HCT116 (cell line): ENCODE measurements around the gene GPANK1. TPM values are rescaled to one million over a fixed set of nuclear protein-coding genes. Genes with fewer than 3 reads are reported as not detected.

Experiments
- ATAC-seq: fragments of 200-7000 bp; cut with Tn5 transposase; 2 replicates; pipeline ENCODE4 v1.9.1; 2020; ENCODE audit warnings: mild to moderate bottlenecking, moderate library complexity
- BruUV-seq: library from RNA; stranded (reverse); fragments of 400-500 nt; replicated peaks from 2 replicates; lab custom pipeline; 2021; lab: Mats Ljungman, UMichigan
- CTCF ChIA-PET: fragments of 300-600 bp; sonication (Branson Sonifier 250); formaldehyde crosslinking; loops from one replicate; lab custom pipeline; 2021; ENCODE audit warnings: antibody characterized with exemption; lab: Charles Lee
- POLR2A ChIA-PET: fragments of 300-600, 350-600 bp; sonication (Branson Sonifier 250); formaldehyde crosslinking; loops from one replicate; lab custom pipeline; 2021; ENCODE audit warnings: antibody characterized with exemption; lab: Charles Lee
- RAD21 ChIA-PET, 2 experiments: fragments of 300-600 bp; sonication (Branson Sonifier 250); formaldehyde crosslinking; loops; one replicate each; lab custom pipeline; 2023; ENCODE audit warnings: low total read pairs in 2 of 2; ENCODE audit not compliant: uncharacterized antibody in 2 of 2, unreplicated experiment in 2 of 2, low non-redundant PET in 1 of 2; lab: Charles Lee
- DNase-seq: peaks from one replicate; pipeline ENCODE4 v3.0.0-alpha.2; 2010; ENCODE audit warnings: low read depth, low spot score
- H2AFZ ChIP-seq: fragments of 200-600 bp; shearing (Covaris generic), sonication (generic); 2 replicates; pipeline ENCODE4 v1.6.1; 2017; ENCODE audit warnings: low read depth, mixed run types, mixed read lengths, antibody characterized with exemption, low read length; ENCODE audit not compliant: poor library complexity, severe bottlenecking
- H3K27ac ChIP-seq: 2 replicates; pipeline ENCODE4 v1.5.1; 2012; ENCODE audit warnings: low read depth, low read length
- H3K27me3 ChIP-seq: fragments of 200-600 bp; sonication (generic); 2 replicates; pipeline ENCODE4 v1.6.1; 2016; ENCODE audit warnings: mixed run types, low read length, mixed read lengths; ENCODE audit not compliant: insufficient read depth
- H3K36me3 ChIP-seq, 2 experiments: fragments of 200-500 bp in 1 of 2; fragments of 200-600 bp in 1 of 2; sonication (Bioruptor generic) in 1 of 2; sonication (generic) in 1 of 2; 2 replicates each; pipeline versions ENCODE4 v1.5.1 to v1.6.1; 2014 to 2016; ENCODE audit warnings: low read length in 2 of 2, inconsistent platforms in 1 of 2, mixed read lengths in 1 of 2, mixed run types in 1 of 2; ENCODE audit not compliant: insufficient read depth in 2 of 2, control insufficient read depth in 1 of 2
- H3K4me1 ChIP-seq, 2 experiments: fragments of 200-600 bp in 1 of 2; sonication (generic) in 1 of 2; 2 replicates each; pipeline versions ENCODE4 v1.5.1 to v1.6.1; 2012 to 2017; ENCODE audit warnings: low read length in 2 of 2, inconsistent platforms in 1 of 2, mild to moderate bottlenecking in 1 of 2, mixed read lengths in 1 of 2, mixed run types in 1 of 2, moderate library complexity in 1 of 2; ENCODE audit not compliant: insufficient read depth in 2 of 2, control insufficient read depth in 1 of 2
- H3K4me2 ChIP-seq: fragments of 200-600 bp; sonication (generic); 2 replicates; pipeline ENCODE4 v1.6.1; 2017; ENCODE audit warnings: mixed run types, low read length, mixed read lengths
- H3K4me3 ChIP-seq, 2 experiments: fragments of 200-600 bp in 1 of 2; sonication (generic) in 1 of 2; replicated peaks in 1 of 2; 2 replicates each; pipeline ENCODE4 v1.5.1; 2011 to 2016; ENCODE audit warnings: low read length in 2 of 2, control low read depth in 1 of 2, low read depth in 1 of 2, mild to moderate bottlenecking in 1 of 2, mixed read lengths in 1 of 2, mixed run types in 1 of 2
- H3K79me2 ChIP-seq: fragments of 200-600 bp; sonication (generic); 2 replicates; pipeline ENCODE4 v1.6.1; 2017; ENCODE audit warnings: mild to moderate bottlenecking, mixed run types, low read length, moderate library complexity, mixed read lengths; ENCODE audit not compliant: insufficient read depth
- H3K9ac ChIP-seq: fragments of 200-600 bp; sonication (generic); 2 replicates; pipeline ENCODE4 v1.6.1; 2016; ENCODE audit warnings: low read length, mixed read lengths
- H3K9me2 ChIP-seq: fragments of 200-600 bp; sonication (generic), shearing (Covaris generic); 2 replicates; pipeline ENCODE4 v1.6.1; 2017; ENCODE audit warnings: mixed run types, mild to moderate bottlenecking, moderate library complexity; ENCODE audit not compliant: insufficient read depth
- H3K9me3 ChIP-seq, 2 experiments: fragments of 200-500 bp in 1 of 2; fragments of 200-600 bp in 1 of 2; sonication (Bioruptor generic) in 1 of 2; sonication (generic) in 1 of 2; 2 replicates each; pipeline ENCODE4 v1.6.1; 2014 to 2017; ENCODE audit warnings: low read length in 2 of 2, mixed read lengths in 2 of 2, inconsistent platforms in 1 of 2, low read depth in 1 of 2, mild to moderate bottlenecking in 1 of 2, mixed run types in 1 of 2, moderate library complexity in 1 of 2; ENCODE audit not compliant: control insufficient read depth in 1 of 2, insufficient read depth in 1 of 2
- H4K20me1 ChIP-seq: fragments of 200-600 bp; sonication (generic), shearing (Covaris generic); 2 replicates; pipeline ENCODE4 v1.6.1; 2017; ENCODE audit warnings: mixed run types, mild to moderate bottlenecking, moderate library complexity; ENCODE audit not compliant: insufficient read depth
- CEBPB ChIP-seq: IDR thresholded peaks from 2 replicates; pipeline ENCODE4 v1.6.1; 2012; ENCODE audit warnings: low read depth
- EGR1 ChIP-seq: IDR thresholded peaks from 2 replicates; pipeline ENCODE4 v1.6.1; 2012; ENCODE audit warnings: low read depth
- FOSL1 ChIP-seq: IDR thresholded peaks from 2 replicates; pipeline ENCODE4 v1.6.1; 2012; ENCODE audit warnings: low read depth
- POLR2AphosphoS5 ChIP-seq: IDR thresholded peaks from 2 replicates; pipeline ENCODE4 v1.6.1; 2011; ENCODE audit warnings: mild to moderate bottlenecking, low read depth, low read length, moderate library complexity
- SP1 ChIP-seq: IDR thresholded peaks from 2 replicates; pipeline ENCODE4 v1.6.1; 2012; ENCODE audit warnings: low read depth
- TCF7L2 ChIP-seq: IDR thresholded peaks from 2 replicates; pipeline ENCODE4 v1.7.0; 2011; ENCODE audit warnings: borderline replicate concordance, inconsistent platforms; ENCODE audit not compliant: insufficient read depth, insufficient read length; ENCODE audit errors: extremely low read depth
- YY1 ChIP-seq: IDR thresholded peaks from 2 replicates; pipeline ENCODE4 v1.6.1; 2011; ENCODE audit warnings: low read length, low read depth, moderate library complexity, mild to moderate bottlenecking; ENCODE audit not compliant: insufficient replicate concordance; ENCODE audit errors: extremely low read depth
- ZFX ChIP-seq: fragments of 450-650 bp; IDR thresholded peaks from 2 replicates; pipeline ENCODE4 v1.6.1; 2017
- ZNF274 ChIP-seq: fragments of 200-500 bp; sonication (Bioruptor generic); IDR thresholded peaks from 2 replicates; pipeline ENCODE4 v1.6.1; 2014; ENCODE audit warnings: mild to moderate bottlenecking, low read depth, low read length, inconsistent platforms
- intact Hi-C: fragments of 100-400 bp; cut with micrococcal nuclease; formaldehyde crosslinking; loops from 2 replicates; pipeline ENCODE4 v1.10.0; 2022
- total RNA-seq: library from RNA; stranded (reverse); gene quantifications from one replicate; pipeline ENCODE4 v1.2.1, GENCODE V29; 2021; ENCODE audit not compliant: unreplicated experiment
- TF ChIP-seq, protein P1 (sequence below): IDR thresholded peaks from 2 replicates; pipeline ENCODE4 v1.6.1; 2011; ENCODE audit warnings: mild to moderate bottlenecking, low read length, moderate library complexity; ENCODE audit not compliant: insufficient replicate concordance; ENCODE audit errors: extremely low read depth
- TF ChIP-seq, protein P2 (sequence below): IDR thresholded peaks from 2 replicates; pipeline ENCODE4 v1.6.1; 2012
- TF ChIP-seq, protein P3 (sequence below), 3 experiments: fragments of 200-600 bp in 1 of 3; sonication (generic) in 1 of 3; IDR thresholded peaks in 2 of 3; conservative IDR thresholded peaks in 1 of 3; 2 replicates each; pipeline ENCODE4 v1.5.1; 2012 to 2017; ENCODE audit warnings: low read depth in 2 of 3, low read length in 2 of 3, antibody characterized with exemption in 1 of 3, borderline replicate concordance in 1 of 3, control low read depth in 1 of 3, mild to moderate bottlenecking in 1 of 3, mixed read lengths in 1 of 3, mixed run types in 1 of 3, moderate library complexity in 1 of 3; ENCODE audit not compliant: insufficient read depth in 1 of 3
- TF ChIP-seq, protein P4 (sequence below): IDR thresholded peaks from 2 replicates; pipeline ENCODE4 v1.6.1; 2012

The GPANK1 gene
- total RNA-seq, 1 experiment from 2014 or later = 14.8 TPM

DNA sequence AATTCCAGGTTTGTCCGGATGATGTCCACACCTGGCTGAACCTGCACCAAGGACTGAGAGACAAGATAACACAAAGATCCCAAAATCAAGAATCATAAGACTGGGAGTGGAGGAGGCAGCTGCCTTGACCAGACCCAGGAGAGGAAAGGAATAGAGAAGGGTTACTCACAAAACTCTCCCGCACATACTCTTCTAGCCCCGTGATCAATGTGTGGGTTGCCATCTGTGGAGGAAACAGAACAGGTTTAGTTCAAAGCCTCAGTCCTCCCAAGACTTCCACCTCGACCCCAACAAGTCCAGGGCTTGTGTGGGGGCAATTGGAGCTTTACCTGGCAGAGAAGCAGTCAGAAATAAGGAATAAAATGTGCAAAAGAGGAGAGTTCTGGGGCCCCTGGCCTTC is 23.4 kb downstream of the GPANK1 start:
- DNase-seq (no peak), ATAC-seq (no peak)
- RAD21 ChIA-PET = no interaction called here
- H3K27me3 ChIP-seq = no peaks in the 10 kb centered on the region
- H3K79me2 ChIP-seq = peaks cover 4% of the 10 kb centered on the region; the same call in 1 of the 2 replicates
- H3K9me2 ChIP-seq = no peaks in the 10 kb centered on the region
- no peaks in the 10 kb centered on the region for H3K4me1 ChIP-seq
- H3K36me3 ChIP-seq = peaks cover 46 to 53% of the 10 kb centered on the region in 2 experiments; a peak in 3 of 4 replicates
- BruUV-seq = no TSS peak
- no peak overlapping the region for H2AFZ ChIP-seq
- no peak overlapping the region for H3K9ac ChIP-seq
- POLR2A ChIA-PET = no interaction called here
- H3K4me3 ChIP-seq = no peak overlapping the region
- CTCF ChIA-PET = no interaction called here
- no peak for TF ChIP-seq FOSL1
- TF ChIP-seq, all 23 proteins: peak for 0
- intact Hi-C loops = no loop called here
- H3K27ac ChIP-seq = no peak overlapping the region
- no peak overlapping the region for H3K4me2 ChIP-seq
- H4K20me1 ChIP-seq = no peaks in the 10 kb centered on the region
- no peaks in the 10 kb centered on the region for H3K9me3 ChIP-seq

DNA sequence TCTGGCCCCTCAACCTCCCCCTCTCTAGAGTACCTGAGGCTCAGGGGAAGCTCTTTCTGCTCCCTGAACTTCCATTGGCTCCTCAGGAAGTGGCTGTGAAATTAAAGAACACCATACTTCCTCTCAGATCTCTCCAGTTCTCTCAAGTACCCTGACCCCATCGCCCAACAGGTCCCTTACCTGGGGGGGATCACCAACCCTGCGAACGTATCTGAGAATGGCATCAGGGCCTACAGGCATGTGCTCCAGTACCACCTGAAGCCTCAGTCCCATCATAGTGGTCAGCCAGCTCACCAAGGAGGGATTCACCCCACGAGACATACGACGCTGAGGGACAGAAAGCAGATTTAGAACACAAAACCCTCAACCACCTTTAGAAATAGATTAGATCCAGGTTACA is 24.2 kb downstream of the GPANK1 start:
- RAD21 ChIA-PET = no interaction called here

More for the DNA sequence above, 24.2 kb downstream of the GPANK1 start:
- Histone ChIP-seq H3K9me3 (no peaks in the 10 kb centered on the region), H3K79me2 (peaks cover 4% of the 10 kb centered on the region; the same call in 1 of the 2 replicates), H3K4me3 (no peak overlapping the region), H3K27me3 (no peaks in the 10 kb centered on the region), H3K27ac (no peak overlapping the region), H3K4me2 (no peak overlapping the region), H3K4me1 (no peaks in the 10 kb centered on the region), H3K9me2 (no peaks in the 10 kb centered on the region), H4K20me1 (no peaks in the 10 kb centered on the region), H3K36me3 (peaks cover 51 to 57% of the 10 kb centered on the region in 2 experiments; a peak in 3 of 4 replicates), H2AFZ (no peak overlapping the region), H3K9ac (no peak overlapping the region)
- no peak for DNase-seq
- TSS peak; percentile 66 for BruUV-seq
- no peak for ATAC-seq
- TF ChIP-seq TCF7L2 = no peak
- TF ChIP-seq, protein P1, sequence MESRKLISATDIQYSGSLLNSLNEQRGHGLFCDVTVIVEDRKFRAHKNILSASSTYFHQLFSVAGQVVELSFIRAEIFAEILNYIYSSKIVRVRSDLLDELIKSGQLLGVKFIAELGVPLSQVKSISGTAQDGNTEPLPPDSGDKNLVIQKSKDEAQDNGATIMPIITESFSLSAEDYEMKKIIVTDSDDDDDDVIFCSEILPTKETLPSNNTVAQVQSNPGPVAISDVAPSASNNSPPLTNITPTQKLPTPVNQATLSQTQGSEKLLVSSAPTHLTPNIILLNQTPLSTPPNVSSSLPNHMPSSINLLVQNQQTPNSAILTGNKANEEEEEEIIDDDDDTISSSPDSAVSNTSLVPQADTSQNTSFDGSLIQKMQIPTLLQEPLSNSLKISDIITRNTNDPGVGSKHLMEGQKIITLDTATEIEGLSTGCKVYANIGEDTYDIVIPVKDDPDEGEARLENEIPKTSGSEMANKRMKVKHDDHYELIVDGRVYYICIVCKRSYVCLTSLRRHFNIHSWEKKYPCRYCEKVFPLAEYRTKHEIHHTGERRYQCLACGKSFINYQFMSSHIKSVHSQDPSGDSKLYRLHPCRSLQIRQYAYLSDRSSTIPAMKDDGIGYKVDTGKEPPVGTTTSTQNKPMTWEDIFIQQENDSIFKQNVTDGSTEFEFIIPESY = no peak
- no peak for TF ChIP-seq EGR1
- TF ChIP-seq ZFX = no peak
- TF ChIP-seq, protein P2, sequence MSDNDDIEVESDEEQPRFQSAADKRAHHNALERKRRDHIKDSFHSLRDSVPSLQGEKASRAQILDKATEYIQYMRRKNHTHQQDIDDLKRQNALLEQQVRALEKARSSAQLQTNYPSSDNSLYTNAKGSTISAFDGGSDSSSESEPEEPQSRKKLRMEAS = no peak
- no peak for TF ChIP-seq SP1
- TF ChIP-seq ZNF274 = no peak
- TF ChIP-seq CEBPB = no peak
- no peak for TF ChIP-seq YY1
- no peak for TF ChIP-seq FOSL1
- TF ChIP-seq POLR2AphosphoS5 = no peak
- TF ChIP-seq, protein P3, sequence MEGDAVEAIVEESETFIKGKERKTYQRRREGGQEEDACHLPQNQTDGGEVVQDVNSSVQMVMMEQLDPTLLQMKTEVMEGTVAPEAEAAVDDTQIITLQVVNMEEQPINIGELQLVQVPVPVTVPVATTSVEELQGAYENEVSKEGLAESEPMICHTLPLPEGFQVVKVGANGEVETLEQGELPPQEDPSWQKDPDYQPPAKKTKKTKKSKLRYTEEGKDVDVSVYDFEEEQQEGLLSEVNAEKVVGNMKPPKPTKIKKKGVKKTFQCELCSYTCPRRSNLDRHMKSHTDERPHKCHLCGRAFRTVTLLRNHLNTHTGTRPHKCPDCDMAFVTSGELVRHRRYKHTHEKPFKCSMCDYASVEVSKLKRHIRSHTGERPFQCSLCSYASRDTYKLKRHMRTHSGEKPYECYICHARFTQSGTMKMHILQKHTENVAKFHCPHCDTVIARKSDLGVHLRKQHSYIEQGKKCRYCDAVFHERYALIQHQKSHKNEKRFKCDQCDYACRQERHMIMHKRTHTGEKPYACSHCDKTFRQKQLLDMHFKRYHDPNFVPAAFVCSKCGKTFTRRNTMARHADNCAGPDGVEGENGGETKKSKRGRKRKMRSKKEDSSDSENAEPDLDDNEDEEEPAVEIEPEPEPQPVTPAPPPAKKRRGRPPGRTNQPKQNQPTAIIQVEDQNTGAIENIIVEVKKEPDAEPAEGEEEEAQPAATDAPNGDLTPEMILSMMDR (IDR thresholded peaks at IDR 0.05 in 2 of 3, conservative IDR thresholded peaks at IDR 0.05 in 1 of 3; ENCODE audit: borderline replicate concordance in 1 of 3, insufficient read depth in 1 of 3, low read depth in 2 of 3, low read length in 2 of 3) = no peak
- TF ChIP-seq, protein P4, sequence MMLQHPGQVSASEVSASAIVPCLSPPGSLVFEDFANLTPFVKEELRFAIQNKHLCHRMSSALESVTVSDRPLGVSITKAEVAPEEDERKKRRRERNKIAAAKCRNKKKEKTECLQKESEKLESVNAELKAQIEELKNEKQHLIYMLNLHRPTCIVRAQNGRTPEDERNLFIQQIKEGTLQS = no peak
- ChIA-PET POLR2A (no interaction called here), CTCF (no interaction called here)
- intact Hi-C loops = no loop called here
